ENCODE data around the gene CXADR.

Gene CXADR

DNA sequence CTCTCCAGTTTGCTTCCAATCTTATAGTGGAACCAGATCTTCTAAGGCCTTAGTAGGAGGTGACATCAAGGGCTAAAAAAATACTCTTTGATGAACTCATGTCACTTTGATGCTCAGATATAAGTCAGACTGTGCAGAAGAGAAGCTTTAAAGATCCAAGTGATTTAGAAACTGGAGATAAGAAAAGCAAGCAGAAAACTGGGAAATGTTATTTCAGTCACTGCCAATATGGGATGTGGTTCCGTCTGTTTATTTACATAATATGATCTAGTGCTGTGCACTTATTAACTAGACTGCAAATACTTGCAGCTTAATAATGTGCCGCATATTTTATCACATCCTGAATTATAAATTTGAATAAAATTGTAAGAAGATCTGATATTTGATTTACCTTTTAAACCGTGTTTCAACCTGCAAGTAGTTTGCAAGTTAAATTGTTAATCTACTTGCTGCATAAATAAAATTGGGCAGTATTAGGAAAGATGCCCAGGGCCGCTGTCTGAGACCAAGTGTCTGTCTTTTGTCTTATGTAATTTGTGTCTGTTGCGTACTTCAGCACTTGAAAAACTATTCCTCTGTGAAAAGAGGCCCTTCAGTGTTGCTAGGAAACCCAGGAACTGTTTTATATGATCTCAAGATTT lies 29.6 kb downstream of the CXADR start:
- DNase-seq = no peak

DNA sequence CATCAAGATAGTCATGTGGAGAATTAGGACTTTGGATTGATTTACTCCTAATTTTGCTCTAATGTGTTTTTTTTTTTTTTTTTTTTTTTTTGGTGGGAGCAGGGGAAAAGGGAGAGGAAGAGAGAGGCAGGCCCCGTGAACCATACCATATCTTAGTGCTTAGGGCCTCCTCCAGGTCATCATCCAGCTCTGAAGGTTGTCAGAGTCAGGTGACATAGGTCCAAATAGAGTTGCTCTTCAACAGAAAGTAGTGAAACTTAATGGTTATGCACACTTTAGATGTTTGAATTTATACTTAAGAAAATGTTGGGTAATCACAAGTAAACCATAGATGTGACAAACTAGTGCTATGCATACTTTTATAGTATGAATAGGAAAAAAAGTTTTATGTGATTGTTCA lies 32.2 kb downstream of the CXADR start:
- DNase-seq = no peak

DNA sequence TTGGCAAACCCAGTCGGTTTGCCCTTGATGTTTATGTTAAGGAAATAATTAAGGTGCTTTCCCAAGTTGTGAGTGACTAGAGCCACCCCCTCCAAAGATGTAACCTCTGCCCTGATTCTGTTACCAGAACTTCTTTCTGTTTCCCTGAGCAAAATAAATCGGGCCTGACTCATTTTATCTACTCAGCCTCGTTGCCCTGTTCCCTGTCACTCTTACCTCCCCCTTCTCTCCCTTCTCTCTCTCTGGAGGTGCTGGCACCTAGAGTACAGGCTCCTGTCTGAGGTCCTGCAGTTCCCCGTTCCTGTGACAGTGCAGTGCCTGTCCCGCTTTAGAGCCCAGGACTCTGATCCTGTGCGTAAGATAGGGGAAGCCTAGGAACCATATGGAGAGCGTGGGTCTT lies 35.4 kb downstream of the CXADR start:
- no peak for DNase-seq

DNA sequence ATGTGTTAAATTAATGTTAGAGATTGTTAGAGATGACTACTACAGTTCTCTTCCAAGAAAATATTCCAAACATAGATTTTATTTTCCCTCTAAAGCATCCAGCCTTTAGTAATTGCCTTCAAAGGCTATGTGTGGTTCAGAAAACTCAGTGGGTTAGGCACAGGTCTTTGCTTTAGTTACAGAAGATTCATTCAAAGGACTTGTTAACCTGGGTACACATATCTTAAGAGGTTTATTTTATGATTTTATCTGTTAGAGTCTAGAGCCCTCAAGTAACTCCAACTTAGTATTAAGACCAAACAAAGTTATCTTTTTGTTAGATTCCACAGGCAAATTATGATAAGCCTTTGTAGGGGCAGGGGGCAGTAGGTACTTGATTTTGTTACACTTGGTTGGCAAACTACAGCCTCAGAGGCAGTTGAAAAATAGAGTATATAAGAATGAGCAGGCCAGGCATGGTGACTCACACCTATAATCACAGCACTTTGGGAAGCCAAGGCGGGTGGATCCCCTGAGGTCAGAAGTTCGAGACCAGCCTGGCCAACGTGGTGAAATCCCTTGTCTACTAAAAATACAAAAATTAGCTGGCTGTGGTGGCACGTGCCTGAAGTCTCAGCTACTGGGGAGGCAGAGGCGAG lies 37.9 kb downstream of the CXADR start:
- DNase-seq = no peak

DNA sequence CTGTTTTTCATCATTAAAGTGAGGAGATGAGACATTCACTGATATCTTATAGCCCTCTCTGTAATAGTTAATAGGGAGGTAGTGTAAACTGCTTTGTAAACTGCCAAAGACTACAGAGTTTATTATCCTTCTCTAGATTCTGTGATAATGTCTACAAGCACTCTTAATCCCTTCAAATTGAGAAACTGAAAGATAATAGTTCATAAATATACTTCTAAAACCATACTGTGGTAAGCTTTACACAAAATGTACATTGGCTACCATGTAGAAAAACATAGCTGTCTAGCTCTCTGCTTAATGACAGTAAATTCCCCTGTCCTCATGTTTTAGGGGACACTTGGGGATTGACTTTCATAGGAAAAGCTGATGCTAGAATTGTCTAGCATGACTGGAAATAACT lies 39.6 kb downstream of the CXADR start:
- DNase-seq = no peak

DNA sequence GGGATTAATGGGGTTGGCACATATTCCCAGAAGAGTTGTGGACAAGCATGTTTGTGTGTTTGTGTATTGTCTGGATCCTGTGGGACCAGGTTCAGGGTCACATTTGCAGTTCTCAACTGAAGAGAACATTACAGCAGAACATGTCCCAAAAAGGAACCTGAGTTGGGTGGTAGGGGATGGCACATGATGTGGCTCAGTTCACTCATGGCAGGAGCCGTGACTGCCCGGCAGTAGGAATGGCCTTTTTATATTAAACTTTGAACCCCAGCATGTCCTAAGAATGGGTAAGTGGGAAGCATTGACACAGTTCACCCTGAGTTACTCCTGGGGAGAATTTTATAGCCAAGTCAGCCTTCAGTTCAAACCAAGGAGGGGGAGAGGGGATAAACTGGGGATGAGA lies 41.3 kb downstream of the CXADR start:
- DNase-seq = no peak

DNA sequence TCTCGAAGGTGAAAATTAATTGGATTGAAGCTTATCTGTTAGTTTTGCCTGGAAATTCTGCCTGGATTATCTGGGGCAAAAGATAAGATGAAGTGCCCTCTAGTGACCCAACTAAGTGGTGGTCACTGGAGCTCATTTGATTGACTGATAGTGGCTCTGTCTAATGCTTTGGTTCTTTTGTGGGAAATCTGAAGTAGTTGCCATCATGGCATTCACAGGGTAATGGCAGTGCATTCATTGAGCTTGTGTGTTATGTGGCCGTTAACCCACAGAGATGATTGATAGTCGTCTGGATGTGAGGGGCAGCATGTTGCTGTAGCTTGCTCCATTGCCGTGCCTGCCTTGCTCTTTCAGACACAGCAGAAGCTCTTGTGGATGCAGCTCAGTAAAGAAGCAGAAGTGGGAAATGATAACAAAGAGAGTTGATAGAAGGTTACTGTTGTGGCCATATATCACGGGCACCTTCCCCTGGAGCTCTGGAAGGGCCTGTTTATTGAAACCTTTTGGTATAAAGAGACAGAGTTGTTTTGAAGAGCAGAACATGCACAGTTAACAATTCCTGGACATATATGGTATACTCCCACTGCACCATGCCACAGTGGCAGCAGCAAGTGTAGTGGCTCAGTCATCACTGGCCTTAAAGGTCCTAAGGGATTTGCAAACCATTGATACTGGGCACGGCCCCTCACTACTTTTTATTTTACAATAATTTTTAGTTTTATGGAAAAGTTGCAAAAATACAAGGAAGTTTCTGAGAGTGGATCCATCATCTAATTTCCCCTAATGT lies 42.0 kb downstream of the CXADR start:
- no peak for DNase-seq

DNA sequence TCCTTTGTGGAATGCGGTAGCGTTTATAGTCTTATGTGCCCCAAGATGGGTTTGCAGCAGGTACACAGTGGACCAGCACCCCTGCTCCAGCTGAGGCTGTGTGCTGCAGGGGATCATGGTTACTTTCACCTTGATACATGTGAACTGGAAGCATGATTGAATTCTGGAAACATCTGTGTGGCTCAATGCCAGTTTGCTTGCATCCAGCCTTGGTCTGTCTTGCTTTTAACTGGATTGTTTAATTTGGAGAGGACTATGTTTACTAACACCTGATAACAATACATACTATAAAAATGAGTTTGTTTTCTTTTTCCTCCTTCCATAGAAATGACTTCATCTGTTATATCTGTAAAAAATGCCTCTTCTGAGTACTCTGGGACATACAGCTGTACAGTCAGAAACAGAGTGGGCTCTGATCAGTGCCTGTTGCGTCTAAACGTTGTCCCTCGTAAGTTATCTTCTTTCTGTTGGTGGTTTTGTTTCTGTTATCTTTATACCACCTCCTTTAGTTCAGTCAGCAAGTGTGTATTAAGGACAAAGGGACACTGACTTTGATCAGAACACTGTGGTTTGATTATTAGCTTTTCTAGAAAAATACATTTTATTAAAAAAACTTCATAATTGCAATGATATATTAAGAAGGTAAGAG lies 47.7 kb downstream of the CXADR start:
- DNase-seq = no peak

DNA sequence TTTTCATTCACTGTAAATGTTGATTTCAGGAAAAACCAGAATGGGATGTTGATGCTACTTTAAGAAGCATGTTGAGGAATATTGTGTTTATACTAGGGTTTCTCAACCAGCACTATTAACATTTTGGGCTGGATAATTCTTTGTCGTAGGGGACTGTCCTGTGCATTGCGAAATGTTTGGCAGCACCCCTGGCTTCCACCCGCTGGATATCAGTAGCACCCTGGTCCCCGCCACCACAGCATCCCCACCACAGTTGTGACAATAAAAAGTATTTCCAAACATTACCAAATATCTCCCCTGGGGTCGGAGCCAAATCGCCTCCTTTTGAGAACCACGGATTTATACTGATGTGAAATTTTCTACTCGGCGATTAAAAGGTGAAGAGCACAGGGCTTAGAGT lies 57.9 kb downstream of the CXADR start:
- no peak for DNase-seq

DNA sequence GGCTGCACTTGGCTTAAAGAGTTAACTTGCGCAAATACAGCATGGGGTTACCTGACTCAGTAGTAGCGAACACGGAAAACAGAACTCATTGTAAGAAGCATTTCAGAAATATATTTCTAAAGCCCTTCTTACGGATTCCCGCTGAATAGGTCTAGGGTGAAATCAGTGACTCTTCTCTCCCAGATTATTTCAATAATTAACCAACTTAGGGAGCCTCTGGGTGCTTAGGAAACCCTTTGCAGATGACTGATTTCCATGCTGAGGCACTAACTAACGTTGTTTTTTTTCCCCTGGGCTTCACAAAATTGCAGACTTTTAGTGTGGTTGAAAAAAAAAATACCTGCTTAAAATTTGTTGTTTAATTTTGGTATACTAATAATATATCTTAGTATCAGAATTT lies 59.6 kb downstream of the CXADR start:
- no peak for DNase-seq

DNA sequence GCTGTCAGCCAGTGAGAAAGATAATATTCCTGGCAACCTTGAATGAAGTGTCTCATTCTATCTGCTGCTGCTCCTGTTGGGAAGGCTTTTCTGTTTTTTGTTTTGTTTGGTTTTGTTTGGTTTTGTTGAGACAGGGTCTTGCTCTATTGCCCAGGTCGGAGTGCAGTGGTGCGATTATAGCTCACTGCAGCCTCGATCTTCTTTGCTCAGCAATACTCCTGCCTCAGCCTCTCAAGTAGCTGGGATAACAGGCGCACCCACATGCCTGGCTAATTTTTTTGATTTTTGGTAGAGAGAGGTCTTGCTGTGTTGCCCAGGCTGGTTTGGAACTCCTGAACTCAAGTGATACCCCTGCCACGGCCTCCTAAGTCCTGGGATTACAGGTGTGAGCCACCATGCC lies 62.2 kb downstream of the CXADR start:
- no peak for DNase-seq

DNA sequence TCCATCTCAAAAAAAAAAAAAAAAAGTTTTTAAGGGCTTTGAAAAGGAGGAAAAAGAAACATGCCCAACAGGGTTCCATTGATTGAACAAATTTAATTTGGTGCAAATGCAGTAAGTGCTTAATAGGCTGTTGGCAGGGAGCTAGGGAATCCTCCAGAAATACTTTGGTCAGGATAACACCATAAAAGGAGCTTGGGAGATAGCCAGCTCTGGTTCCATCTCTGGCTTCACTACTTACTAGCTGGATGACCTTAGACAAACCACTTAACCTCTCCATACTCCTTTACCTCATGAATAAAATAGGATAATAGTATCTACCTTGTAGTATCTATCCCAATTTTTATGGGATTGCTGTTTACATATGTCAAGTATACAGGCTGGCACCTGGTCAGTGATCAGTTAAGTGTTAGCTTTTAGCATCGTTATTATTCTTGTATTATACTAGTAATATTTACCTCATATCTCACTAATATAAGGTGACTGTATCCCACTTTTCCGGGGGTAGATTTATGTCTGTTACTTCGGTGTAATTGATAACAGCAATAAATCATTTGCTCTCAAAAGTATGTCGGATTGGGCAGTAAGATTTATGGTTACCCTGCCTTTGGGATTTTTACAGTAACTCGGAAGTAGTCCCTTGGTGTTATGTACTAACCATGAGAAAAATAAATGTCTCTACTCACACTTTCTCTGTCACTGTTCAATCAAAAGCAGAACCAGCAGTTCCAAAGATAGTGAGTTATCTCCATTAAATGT lies 63.4 kb downstream of the CXADR start:
- DNase-seq = no peak

DNA sequence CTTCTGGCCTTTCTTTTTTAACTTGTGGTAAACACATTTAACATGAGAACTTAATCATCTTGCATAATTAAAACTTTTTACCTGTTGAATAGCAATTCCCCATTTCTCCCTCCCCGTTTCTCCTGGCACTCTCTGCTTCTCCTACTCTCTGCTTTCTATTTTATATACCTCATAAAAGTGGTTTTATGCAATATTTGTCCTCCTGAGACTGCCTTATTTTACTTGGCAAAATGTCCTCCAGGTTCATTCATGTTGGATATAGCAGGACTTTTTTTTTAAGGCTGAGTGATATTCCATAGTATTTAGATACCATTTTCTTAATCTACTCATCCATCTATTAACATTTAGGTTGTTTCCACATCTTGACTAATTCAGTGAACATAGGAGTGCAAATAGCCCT lies 64.9 kb downstream of the CXADR start:
- no peak for DNase-seq

DNA sequence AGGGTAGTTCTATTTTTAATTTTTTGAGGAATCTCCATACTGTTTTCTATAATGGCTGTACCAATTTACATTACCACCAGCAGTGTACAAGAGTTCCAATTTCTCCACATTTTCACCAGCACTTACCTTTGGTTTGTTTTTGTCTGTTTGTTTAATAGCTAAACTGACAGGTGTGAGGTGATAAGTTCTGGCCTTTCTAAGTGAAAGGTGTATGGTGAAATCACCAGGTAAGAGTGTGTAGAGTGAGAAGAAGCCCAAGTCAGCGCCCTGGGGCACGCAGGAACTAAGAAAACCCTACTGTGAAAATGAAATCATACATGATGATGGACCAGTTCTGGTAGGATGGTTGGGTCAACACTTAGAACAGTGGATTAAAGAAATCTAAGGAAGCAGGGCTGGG lies 65.3 kb downstream of the CXADR start:
- DNase-seq = no peak

DNA sequence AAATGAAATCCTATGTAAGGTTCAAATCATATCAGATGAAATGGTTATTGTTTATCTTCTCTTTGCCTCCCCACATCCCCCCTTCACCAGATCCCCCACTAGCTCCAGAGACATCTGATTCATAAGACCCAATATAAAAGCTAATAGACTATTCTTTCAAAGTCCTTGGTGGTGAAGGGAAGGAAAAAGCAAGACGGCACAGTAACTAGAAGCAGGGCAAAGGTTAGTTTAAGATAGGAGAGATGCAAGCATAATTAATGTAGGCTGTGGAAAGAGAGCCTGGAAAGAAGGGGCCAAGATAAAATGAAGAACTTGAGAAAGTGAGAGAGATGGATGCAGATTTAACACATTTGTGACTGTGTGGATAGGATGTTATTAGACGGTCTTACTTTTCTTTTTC lies 66.0 kb downstream of the CXADR start:
- DNase-seq = no peak

DNA sequence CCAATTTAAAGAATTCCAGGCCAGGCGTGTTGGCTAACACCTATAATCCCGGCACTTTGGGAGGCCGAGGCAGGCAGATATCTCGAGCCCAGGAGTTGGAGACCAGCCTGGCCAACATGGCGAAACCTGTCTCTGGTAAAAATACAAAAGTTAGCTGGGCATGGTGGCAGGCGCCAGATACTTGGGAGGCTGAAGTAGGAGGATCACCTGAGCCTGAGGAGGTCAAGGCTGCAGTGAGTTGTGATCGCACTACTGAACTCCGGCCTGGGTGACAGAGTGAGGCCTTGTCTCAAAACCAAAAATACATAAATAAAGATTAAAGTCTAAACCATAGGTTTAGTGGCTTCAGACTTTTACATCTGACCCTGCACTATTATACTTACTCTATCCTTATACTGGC lies 67.5 kb downstream of the CXADR start:
- DNase-seq = no peak

DNA sequence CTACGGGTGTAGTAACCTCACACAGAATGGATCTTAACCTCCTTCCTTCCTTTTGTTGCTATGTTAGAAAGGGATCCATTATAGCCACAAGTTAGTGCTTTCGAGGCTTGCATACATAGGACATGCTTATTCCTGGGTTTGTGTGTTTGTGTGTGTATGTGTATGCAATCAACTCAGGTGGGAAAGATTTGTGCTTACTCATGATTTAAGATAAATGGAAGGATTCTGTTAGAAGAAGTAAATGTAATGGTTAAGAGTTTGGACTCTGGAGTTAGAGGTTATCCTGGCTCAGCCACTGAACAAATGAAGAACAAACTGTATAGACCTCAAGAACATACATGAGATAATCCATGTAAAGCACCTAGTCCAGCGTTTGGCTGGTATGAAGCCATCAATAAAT lies 71.1 kb downstream of the CXADR start:
- no peak for DNase-seq

DNA sequence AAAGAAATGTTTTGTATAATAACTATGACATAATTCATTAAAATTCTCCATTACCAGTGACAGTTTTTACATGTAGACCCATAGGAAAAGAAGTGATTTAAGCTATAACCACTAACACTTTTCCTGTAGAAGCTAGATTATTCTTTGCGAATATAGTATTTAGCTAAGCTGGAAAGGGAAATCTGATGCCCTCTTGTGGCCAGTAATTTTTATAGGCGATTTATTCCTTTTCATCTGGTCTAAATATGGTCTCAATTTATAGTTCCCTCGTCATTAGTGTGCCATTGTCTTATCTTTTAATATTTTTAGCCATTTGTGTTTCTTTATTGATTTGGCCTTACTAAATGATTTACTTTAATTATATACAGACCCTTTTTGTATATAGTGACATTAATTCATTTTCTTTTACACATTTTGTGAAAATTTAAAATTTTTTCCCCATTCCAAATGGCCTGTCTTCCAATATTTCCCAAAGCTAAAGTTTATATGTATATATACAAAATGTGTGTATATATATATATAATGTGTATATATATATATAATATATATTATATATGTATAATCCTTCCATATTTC lies 73.1 kb downstream of the CXADR start:
- DNase-seq = peak in 1 of 2 donors; percentile 65

DNA sequence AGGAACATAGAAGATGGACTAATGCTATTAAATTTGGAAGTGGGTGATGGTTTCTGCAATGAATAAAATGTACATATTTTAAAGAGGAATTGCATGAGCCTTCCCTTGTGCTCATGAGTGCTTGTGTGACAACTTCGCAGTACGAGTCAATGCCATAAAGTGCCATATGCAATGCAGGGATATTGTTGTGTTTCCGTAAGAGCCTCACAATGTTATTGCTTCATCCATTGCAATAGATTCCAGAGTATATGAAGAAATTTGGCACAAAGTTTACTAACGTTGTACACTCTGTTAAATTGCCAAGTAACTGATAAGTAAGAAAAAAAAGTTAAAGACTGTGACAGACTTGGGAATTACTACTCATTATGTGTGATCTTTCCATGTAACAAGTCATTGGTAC lies 77.6 kb downstream of the CXADR start:
- no peak for DNase-seq

DNA sequence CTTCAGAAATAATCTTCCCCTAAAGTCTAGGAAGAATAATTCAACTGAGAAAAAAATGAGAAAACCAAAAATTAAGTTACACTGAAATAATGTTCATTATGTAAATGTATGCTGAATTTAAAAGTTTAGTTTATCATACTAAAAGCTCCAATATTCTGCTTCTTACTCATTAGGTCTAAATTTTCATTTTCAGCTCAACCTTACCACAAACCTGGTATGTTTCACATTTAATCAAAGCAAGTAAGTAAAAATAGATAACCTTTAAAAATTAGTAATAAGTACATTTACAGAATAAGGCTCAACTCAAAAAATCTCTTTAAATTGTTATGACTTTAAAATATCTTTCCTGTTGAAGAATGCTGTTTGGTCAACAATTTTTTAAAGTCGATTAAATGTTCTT lies 84.8 kb downstream of the CXADR start:
- no peak for DNase-seq

DNA sequence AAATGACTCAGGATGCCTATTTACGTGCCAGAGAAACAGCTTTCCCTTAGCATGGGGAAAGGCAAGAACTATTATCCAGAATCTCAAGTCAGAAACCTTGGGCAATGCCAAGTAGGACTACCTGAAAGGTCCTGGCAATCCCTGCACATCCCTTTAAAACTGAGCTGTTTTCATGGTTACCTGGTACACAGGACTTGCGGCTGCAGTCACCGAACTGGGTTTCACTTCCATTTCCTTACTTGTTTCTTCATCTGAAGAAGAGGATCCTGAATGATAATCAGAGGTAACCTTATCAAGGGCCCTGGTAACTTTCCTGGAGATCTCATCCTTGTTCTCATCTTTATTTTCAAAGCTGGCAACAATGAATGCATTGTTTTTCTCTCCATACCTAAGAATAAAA lies 85.6 kb downstream of the CXADR start:
- DNase-seq = no peak

DNA sequence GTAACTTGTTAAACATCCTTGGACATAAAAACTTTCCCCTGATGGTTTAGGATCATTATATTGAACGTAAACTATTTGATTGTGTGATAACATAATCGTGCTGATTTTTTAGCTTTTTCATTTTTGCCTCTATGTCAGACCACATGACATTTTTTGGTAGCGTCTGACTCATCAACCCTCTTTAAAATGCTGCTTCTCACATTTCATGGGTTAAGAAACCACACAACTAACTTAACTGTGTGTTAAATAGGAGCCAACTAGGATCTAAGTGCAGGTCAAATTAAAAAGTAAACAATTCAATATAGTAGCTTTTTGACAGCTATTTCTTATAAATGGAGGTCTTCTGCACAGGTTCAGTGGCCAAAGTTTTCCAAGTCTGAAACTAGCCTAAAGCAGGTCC lies 90.0 kb downstream of the CXADR start:
- no peak for DNase-seq

DNA sequence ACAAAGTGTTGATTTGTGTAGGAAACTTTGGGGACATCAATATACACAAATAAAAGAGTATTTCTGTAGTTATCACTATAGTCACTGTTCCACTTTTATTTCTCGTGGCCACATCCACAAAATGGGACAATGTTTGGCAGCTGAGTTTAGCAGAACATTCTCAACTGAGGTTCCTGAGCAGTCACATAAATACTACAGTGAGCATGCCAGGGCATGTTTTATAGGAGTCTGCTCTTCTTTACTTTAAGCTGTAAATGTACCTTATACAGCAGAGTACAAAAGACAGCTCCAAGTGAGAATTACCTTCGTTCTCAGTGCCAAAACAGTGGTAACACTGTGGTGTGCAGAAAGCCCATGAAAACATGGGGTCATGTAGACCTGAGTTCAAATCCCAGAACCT lies 94.8 kb downstream of the CXADR start:
- no peak for DNase-seq

All from CD4-positive, alpha-beta T cell treated with Interleukin-4 for 1 hour (primary cell).